ENCODE measurements around the gene DNAAF9.

DNA sequence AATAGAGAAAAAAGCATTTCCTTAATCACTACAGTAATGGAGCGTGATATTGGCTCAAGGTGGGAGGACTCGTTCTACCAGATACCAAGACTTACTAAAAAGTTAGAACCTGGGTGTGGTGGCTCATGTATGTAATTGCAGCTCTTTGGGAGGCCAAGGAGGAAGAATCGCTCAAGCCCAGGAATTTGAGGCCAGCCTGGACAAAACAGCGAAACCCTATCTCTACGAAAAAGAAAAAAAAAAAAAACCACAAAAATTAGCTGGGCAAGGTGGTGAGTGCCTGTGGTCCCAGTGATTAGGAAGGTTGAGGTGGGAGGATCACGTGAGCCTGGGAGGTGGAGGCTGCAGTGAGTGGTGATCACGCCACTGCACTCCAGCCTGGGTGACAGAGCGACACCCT is 39.3 kb upstream of the DNAAF9 start:
- TF ChIP-seq, protein P1, sequence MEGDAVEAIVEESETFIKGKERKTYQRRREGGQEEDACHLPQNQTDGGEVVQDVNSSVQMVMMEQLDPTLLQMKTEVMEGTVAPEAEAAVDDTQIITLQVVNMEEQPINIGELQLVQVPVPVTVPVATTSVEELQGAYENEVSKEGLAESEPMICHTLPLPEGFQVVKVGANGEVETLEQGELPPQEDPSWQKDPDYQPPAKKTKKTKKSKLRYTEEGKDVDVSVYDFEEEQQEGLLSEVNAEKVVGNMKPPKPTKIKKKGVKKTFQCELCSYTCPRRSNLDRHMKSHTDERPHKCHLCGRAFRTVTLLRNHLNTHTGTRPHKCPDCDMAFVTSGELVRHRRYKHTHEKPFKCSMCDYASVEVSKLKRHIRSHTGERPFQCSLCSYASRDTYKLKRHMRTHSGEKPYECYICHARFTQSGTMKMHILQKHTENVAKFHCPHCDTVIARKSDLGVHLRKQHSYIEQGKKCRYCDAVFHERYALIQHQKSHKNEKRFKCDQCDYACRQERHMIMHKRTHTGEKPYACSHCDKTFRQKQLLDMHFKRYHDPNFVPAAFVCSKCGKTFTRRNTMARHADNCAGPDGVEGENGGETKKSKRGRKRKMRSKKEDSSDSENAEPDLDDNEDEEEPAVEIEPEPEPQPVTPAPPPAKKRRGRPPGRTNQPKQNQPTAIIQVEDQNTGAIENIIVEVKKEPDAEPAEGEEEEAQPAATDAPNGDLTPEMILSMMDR (conservative IDR thresholded peaks at IDR 0.05; ENCODE audit: low read depth, low read length), result no peak
- TF ChIP-seq EZH2 (IDR thresholded peaks at IDR 0.05; ENCODE audit: low read length, unreplicated experiment) (no peak), EZH2phosphoT487 (IDR thresholded peaks at IDR 0.05; ENCODE audit: borderline replicate concordance, low read length) (no peak)

All from PC-3 (cell line).